Measurements from ENCODE around the gene ABAT. TPM values are rescaled to one million over a fixed set of nuclear protein-coding genes. Genes with fewer than 3 reads are reported as not detected.

The ABAT gene
- total RNA-seq, 2 experiments from 2014 or later, result 2.0 to 6.7 TPM

- no peak for DNase-seq (ENCODE audit: low spot score)
- POLR2A ChIA-PET, result interaction anchor here (0.6 to 0.8 kb wide), 3 partner anchors 72 to 202 kb away, joined by 3 to 4 read pairs (median 3); partner anchors contain the start of gene CARHSP1
Measured at GRCh38 chr16:8796469-8797363, 122.3 kb downstream of the ABAT start.

GRCh38 chr16:8797364-8798173, 123.2 kb downstream of the ABAT start, which contains the start of the genes PMM2 and TMEM186:
Gene PMM2 (plus strand): TSS chr16:8797839. CDS start chr16:8797883, 44 bp downstream.
Gene TMEM186 (minus strand): TSS chr16:8797639. CDS start chr16:8797614, 25 bp downstream.
- BruUV-seq (replicated peaks), result no TSS peak
- peak; percentile 98 for DNase-seq (ENCODE audit: low spot score)

More at GRCh38 chr16:8796469-8797363, 122.3 kb downstream of the ABAT start:
- H3K36me3 ChIP-seq (ENCODE audit: insufficient read depth, low read length), result peaks cover 34% of the 10 kb centered on the region
- H3K9me2 ChIP-seq (ENCODE audit: insufficient read depth, low read length), result no peaks in the 10 kb centered on the region
- intact Hi-C loops (cut with micrococcal nuclease; ENCODE audit: unreplicated experiment), result loop anchor here (1.0 to 5.0 kb wide), 3 partner anchors 73 to 338 kb away; partner anchors contain the start of genes CARHSP1 and LITAFD
- peak overlapping the region; percentile 39 for H3K27ac ChIP-seq (ENCODE audit: low read depth, low read length, poor library complexity, severe bottlenecking)
- H2AFZ ChIP-seq (ENCODE audit: low read length), result peak overlapping the region; percentile 76; the same call in 1 of the 2 replicates
- CTCF ChIA-PET (ENCODE audit: unreplicated experiment), result no interaction called here
- peaks cover 13% of the 10 kb centered on the region for H4K20me1 ChIP-seq (ENCODE audit: insufficient read depth, low read length)
- no peaks in the 10 kb centered on the region for H3K9me3 ChIP-seq (ENCODE audit: low read length)
- H3K4me2 ChIP-seq (ENCODE audit: low read length), result peak overlapping the region; percentile 93
- TSS peak; percentile 95 for BruUV-seq (replicated peaks)
- peaks cover 32% of the 10 kb centered on the region for H3K4me1 ChIP-seq (ENCODE audit: insufficient read depth, low read length, poor library complexity, severe bottlenecking)
- TF ChIP-seq CTCF (conservative IDR thresholded peaks at IDR 0.05; ENCODE audit: low read length) (0 out of 2 replicates have a peak, but pooled peaks have one; percentile 22), EZH2phosphoT487 (IDR thresholded peaks at IDR 0.05; ENCODE audit: borderline replicate concordance, low read depth, low read length) (no peak)
- H3K79me2 ChIP-seq (ENCODE audit: insufficient read depth, low read depth, low read length), result peaks cover 56% of the 10 kb centered on the region
- peak overlapping the region; percentile 90 for H3K4me3 ChIP-seq (ENCODE audit: low read depth, low read length, poor library complexity, severe bottlenecking)

More at GRCh38 chr16:8797364-8798173, 123.2 kb downstream of the ABAT start, which contains the start of the genes PMM2 and TMEM186:
- H3K4me1 ChIP-seq (ENCODE audit: insufficient read depth, low read length, poor library complexity, severe bottlenecking), result peaks cover 32% of the 10 kb centered on the region
- peak within 1 kb of the TSS; percentile 90 for H3K4me3 ChIP-seq (ENCODE audit: low read depth, low read length, poor library complexity, severe bottlenecking)
- no peaks in the 10 kb centered on the region for H3K9me3 ChIP-seq (ENCODE audit: low read length)
- CTCF ChIA-PET (ENCODE audit: unreplicated experiment), result no interaction called here
- H3K79me2 ChIP-seq (ENCODE audit: insufficient read depth, low read depth, low read length), result peaks cover 57% of the 10 kb centered on the region
- H4K20me1 ChIP-seq (ENCODE audit: insufficient read depth, low read length), result peaks cover 13% of the 10 kb centered on the region
- peak within 1 kb of the TSS; percentile 93 for H3K4me2 ChIP-seq (ENCODE audit: low read length)
- POLR2A ChIA-PET, result interaction anchor here (0.5 to 1.1 kb wide), 4 partner anchors 71 to 201 kb away, joined by 3 to 4 read pairs (median 3); partner anchors contain the start of gene CARHSP1
- intact Hi-C loops (cut with micrococcal nuclease; ENCODE audit: unreplicated experiment), result loop anchor here (1.0 to 5.0 kb wide), 3 partner anchors 72 to 337 kb away; partner anchors contain the start of genes CARHSP1 and LITAFD
- peak within 1 kb of the TSS; percentile 39 for H3K27ac ChIP-seq (ENCODE audit: low read depth, low read length, poor library complexity, severe bottlenecking)
- H3K36me3 ChIP-seq (ENCODE audit: insufficient read depth, low read length), result peaks cover 43% of the 10 kb centered on the region
- TF ChIP-seq EZH2phosphoT487 (IDR thresholded peaks at IDR 0.05; ENCODE audit: borderline replicate concordance, low read depth, low read length), result no peak
- TF ChIP-seq CTCF (conservative IDR thresholded peaks at IDR 0.05; ENCODE audit: low read length), result no peak
- no peaks in the 10 kb centered on the region for H3K9me2 ChIP-seq (ENCODE audit: insufficient read depth, low read length)
- H2AFZ ChIP-seq (ENCODE audit: low read length), result peak within 1 kb of the TSS; percentile 76; the same call in 1 of the 2 replicates

Data from OCI-LY7 (cell line).